A549 (cell line): Measurements from ENCODE around the gene TMEM229A.

ENCODE experiments used
- ESRRA ChIP-seq: fragments of 150-350 bp; IDR thresholded peaks from 2 replicates; pipeline ENCODE4 v1.6.1; 2014; ENCODE audit warnings: mild to moderate bottlenecking, low read length, borderline replicate concordance
- KDM1A ChIP-seq: fragments of 200-600 bp; sonication (generic); IDR thresholded peaks from 2 replicates; pipeline ENCODE4 v1.6.1; 2016; ENCODE audit warnings: low read depth, mild to moderate bottlenecking
- RAD21 ChIP-seq, 2 experiments: fragments of >200 bp in 1 of 2; sonication (Bioruptor Twin) in 1 of 2; formaldehyde crosslinking in 1 of 2; IDR thresholded peaks in 1 of 2; conservative IDR thresholded peaks in 1 of 2; 2 replicates in 1 of 2; 3 replicates in 1 of 2; pipeline ENCODE4 v1.6.1; 2012 to 2018; ENCODE audit warnings: inconsistent platforms in 1 of 2
- ZSCAN20 ChIP-seq: fragments of 250-450 bp; sonication (Bioruptor Pico); IDR thresholded peaks from 2 replicates; pipeline ENCODE4 v1.8.0; 2022; ENCODE audit warnings: mild to moderate bottlenecking, moderate library complexity
- TF ChIP-seq, protein P1 (sequence below): fragments of >200 bp; sonication (Bioruptor Twin); formaldehyde crosslinking; IDR thresholded peaks from 3 replicates; pipeline ENCODE4 v1.5.1; 2016

DNA sequence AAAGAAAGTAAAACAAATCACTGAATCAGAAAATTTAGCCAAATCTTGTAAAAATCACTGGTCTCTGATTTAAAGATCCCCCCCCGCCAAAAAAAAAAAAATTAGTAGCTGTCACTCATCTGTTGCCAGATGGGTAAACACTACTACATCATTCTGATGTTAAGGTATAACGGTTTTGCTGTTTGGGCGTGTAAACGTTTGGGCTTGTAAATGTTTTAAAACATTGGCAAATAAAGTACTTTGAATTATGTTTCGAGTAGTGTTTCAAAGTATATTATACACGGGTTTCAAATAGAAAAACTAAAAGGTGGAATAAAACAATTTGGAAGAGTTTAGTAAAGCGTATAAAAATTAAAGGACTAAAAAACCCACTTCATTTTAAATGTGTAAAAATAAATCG, 1.5 kb downstream of the TMEM229A start:
- TF ChIP-seq ZSCAN20 (no peak), KDM1A (no peak), RAD21 (conservative IDR thresholded peaks at IDR 0.05 in 1 of 2, IDR thresholded peaks at IDR 0.05 in 1 of 2) (no peak), ESRRA (no peak)
- TF ChIP-seq, protein P1, sequence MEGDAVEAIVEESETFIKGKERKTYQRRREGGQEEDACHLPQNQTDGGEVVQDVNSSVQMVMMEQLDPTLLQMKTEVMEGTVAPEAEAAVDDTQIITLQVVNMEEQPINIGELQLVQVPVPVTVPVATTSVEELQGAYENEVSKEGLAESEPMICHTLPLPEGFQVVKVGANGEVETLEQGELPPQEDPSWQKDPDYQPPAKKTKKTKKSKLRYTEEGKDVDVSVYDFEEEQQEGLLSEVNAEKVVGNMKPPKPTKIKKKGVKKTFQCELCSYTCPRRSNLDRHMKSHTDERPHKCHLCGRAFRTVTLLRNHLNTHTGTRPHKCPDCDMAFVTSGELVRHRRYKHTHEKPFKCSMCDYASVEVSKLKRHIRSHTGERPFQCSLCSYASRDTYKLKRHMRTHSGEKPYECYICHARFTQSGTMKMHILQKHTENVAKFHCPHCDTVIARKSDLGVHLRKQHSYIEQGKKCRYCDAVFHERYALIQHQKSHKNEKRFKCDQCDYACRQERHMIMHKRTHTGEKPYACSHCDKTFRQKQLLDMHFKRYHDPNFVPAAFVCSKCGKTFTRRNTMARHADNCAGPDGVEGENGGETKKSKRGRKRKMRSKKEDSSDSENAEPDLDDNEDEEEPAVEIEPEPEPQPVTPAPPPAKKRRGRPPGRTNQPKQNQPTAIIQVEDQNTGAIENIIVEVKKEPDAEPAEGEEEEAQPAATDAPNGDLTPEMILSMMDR: no peak
